Hepatocyte (in vitro differentiated cells): ENCODE measurements around the gene PYROXD2.

Experiments
- EZH2 ChIP-seq: fragments of 200-600 bp; sonication (generic); IDR thresholded peaks from 2 replicates; pipeline ENCODE4 v1.6.1; 2016; ENCODE audit warnings: antibody characterized with exemption, mild to moderate bottlenecking, borderline replicate concordance
- TF ChIP-seq, protein P1 (sequence below): fragments of 200-600 bp; sonication (generic); IDR thresholded peaks from 2 replicates; pipeline ENCODE4 v1.5.1; 2016; ENCODE audit warnings: antibody characterized with exemption, mild to moderate bottlenecking; ENCODE audit not compliant: poor library complexity

DNA sequence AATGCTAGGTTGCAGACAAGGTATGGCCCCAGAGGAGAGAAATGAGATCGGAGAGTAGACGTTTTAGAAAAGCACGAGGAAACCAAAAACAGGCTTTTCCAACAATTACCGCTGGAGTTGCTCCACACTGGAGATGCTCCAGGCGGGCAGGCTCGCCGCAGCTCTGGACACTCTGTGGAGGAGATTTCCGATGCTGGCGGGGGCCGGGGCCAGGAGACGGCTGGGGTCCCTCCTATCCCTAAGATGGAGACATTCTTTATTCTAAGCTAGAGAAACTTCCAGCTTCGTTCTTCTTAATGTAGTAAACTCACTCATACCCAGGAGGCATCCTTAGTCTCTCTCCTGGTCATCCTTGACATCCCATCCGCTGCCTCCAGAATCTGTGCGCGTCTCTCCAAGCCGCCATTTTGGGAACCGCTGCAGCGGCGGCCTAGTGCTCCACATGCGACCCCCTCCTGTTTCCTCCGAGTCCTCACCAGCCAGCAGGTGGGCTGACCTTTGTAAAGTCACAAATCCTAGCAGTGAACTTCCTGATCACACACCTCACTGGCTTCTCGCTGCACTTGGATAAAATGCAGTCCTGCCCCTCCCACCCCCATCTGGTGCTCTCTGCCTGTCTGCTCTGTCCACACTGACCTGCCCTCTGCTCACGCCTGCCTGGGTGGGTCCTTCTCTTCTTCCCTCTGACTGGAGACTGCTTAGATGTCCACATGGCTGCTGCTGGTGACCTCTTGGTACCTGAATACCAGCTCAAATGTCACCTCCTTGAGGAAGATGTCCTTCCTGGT lies 11.9 kb downstream of the PYROXD2 start:
- TF ChIP-seq, protein P1, sequence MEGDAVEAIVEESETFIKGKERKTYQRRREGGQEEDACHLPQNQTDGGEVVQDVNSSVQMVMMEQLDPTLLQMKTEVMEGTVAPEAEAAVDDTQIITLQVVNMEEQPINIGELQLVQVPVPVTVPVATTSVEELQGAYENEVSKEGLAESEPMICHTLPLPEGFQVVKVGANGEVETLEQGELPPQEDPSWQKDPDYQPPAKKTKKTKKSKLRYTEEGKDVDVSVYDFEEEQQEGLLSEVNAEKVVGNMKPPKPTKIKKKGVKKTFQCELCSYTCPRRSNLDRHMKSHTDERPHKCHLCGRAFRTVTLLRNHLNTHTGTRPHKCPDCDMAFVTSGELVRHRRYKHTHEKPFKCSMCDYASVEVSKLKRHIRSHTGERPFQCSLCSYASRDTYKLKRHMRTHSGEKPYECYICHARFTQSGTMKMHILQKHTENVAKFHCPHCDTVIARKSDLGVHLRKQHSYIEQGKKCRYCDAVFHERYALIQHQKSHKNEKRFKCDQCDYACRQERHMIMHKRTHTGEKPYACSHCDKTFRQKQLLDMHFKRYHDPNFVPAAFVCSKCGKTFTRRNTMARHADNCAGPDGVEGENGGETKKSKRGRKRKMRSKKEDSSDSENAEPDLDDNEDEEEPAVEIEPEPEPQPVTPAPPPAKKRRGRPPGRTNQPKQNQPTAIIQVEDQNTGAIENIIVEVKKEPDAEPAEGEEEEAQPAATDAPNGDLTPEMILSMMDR = no peak
- TF ChIP-seq EZH2 = no peak
